Measurements from ENCODE around the gene NGB.
"Not testable (repeated sequence)": the region's sequence is repeated elsewhere in the genome, so short reads cannot be mapped to it uniquely, and the experiment has no call there.

The NGB gene

GRCh38 chr14:77271113-77271710 lies at the start of gene NGB:
Gene NGB (minus strand): TSS chr14:77271206. CDS start chr14:77270937, 269 bp downstream.
- DNase-seq: no peak

DNA sequence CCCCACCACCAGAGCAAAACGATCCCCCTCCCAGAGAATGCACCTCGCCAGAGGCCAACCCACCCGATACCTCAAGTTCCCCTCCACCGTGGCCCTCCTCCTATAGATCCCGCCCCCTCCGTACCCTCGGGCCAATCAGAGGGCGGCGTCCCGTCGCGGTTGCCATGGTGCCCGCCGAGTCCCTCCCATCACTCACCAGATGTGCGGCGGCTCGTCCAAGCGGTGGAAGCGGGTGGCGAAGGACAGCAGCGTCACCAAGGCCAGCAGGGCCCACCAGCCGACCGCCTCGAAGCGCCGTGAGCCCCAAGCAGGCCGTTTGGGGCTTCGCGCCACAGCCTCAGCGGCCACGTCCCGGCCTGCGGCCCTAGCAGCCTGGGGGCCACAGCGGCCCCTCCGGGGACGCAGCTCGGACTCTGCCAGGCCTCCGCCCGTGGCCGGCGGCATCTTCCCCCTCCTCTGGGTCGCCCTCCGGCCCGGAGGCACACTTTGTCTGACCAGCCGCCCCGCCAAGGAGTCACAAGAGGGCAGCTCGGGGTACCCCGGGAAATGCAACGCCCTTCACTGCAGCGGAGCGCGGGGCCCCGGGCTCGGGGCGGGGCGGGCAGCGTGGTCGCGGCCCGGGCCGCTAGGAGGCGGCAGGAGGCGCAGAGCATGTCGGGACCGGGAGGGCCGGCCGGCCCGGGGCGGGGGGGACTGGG lies 49.4 kb upstream of the NGB start, which contains the start of gene POMT2:
Gene POMT2, minus strand, starts transcription at position 646 of the 698 bp plus-strand sequence. Its CDS starts 202 bp downstream, at position 444.
- peak; percentile 84 for DNase-seq

GRCh38 chr14:77319422-77319821 lies 48.4 kb upstream of the NGB start:
- no peak for DNase-seq

DNA sequence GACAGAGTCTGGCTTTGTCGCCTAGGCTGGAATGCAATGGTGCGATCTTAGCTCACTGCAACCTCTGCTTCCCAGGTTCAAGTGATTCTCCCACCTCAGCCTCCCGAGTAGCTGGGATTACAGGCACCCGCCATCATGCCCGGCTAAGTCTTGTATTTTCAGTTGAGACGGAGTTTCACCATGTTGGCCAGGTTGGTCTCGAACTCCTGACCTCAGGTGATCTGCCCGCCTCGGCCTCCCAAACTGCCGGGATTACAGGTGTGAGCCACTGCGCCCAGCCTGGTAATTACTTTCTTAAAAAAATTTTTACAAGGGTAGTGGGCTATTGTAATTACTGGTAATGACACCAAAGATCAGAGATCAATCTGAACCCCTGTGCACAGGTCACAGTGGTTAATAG lies 47.8 kb upstream of the NGB start:
- not testable (repeated sequence) for DNase-seq

DNA sequence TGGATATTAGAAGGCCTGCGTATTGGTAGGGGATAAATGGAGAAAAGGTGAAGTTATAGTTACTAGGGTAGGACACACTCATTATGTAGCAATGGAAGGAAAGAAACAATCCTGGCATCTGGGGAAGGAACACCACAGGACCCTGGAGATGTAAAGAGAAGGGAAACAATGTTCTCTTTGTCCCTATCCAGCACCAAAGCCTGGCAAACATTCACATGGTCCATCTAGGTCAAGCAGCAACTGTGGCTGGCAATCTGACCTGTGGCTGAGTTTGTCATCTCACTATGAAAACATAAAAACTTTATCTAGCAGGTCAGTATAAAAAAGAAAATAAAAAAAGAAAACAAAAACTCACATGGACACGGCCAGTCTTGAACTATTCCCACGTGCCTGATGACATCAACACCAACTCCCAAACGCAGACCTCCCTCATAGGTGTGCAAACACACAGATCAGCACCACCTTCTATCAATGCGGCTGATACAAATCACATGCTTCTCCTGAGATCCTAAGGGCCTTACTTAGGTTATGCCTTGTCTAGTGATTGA lies 47.1 kb upstream of the NGB start:
- DNase-seq: no peak

- DNase-seq: peak; percentile 28
These were observed 45.9 kb upstream of the NGB start for GRCh38 chr14:77316872-77317301.

- no peak for DNase-seq
These were observed 45.1 kb upstream of the NGB start for GRCh38 chr14:77316195-77316505.

DNA sequence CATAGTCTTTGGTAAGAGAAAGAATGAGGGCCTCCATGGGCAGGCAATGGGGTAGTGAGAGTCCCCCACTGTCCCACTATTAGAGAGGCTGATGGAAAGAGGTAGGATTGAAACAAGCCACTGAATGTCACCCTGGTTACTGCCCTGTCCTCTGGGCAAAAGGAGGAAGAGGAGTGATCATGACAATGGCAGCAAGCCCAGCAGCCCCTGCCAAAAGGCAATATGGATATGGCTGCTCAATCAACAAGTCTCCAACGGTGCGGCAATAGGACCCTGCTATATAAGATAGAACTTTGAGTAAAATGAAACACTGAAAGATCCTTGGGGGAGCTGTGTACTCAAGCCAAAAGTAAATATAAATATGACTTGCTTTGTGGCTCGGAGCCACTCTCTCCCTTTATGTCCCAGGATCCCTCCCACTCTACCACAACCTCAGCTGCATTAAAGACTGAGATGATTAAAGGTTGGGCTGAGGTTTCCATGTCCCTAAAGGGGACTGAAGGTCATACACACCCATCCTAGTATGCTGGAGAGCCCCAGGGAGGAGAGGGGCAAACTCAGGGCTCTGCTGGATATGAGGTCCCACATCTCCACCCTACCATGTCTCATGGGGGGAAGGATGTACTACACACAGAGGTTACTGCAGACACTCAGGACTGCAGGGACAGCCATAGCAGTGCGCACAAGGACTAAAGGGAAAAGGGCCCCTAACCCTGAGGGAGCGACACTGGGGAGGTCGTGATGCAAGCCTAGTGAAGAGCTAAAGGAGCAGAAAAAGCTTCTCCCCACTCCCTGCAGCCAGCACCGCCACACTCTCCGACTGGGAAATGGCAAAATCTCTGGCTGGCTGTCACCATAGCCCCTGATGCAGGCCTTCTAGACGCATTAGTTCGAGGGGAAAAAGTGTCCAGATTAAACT lies 43.8 kb upstream of the NGB start:
- no peak for DNase-seq

- no peak for DNase-seq
These were observed 43.0 kb upstream of the NGB start for GRCh38 chr14:77314043-77314442.

- DNase-seq: no peak
These were observed 42.4 kb upstream of the NGB start for GRCh38 chr14:77313371-77313770.

DNA sequence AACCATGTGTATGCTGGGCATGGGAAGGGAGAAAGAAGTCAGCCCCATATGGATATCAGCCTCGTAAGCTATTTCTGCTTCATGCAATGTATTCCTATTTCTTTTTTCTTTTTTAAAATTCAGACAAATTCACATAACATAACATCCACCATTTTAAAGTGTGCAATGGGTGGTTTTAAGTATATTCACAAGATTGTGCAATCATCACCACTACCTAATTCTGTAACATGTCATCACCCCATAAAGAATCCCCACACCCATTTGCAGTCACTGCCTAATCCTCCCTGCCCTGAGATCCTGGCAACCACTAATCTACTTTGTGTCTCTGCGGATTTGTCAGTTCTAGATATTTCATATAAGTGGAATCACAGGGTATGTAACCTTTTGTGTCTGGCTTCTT lies 40.2 kb upstream of the NGB start:
- DNase-seq: no peak

GRCh38 chr14:77310026-77310425 lies 39.0 kb upstream of the NGB start:
- DNase-seq: no peak

GRCh38 chr14:77309131-77309530 lies 38.1 kb upstream of the NGB start:
- DNase-seq: no peak

DNA sequence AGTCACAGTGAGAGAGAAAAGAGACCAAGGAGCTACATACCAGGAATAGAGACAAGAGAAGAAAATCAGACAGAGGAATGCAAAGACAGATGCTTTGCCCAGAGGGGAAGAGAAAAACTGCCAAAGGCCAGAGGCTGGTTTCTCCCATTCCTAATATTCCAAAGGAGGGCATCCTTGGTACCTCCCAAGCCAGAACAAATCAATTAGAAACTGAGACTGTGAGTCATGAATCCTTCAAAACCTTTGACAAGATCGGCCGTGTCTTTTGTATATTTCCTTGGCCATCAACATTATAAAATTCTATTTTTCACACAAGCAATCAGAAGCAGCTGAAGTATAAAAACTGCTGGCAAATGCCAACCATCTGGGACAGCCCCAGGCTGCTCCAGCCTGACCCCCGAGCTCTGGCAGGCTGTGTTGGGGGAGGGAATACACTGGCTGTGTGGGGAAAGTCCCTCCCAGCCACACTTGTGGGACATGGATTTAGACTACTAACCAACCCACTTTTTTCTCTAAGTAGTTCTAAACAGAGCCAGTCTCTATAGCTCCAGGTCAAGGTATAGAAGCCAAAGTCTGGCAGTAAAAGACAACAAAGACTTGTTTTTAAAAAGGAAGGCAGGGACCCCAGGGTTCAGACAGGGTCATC lies 36.0 kb upstream of the NGB start:
- DNase-seq: no peak

GRCh38 chr14:77306416-77306815 lies 35.4 kb upstream of the NGB start:
- no peak for DNase-seq

- DNase-seq: no peak
These were observed 34.7 kb upstream of the NGB start for GRCh38 chr14:77305696-77306095.

DNA sequence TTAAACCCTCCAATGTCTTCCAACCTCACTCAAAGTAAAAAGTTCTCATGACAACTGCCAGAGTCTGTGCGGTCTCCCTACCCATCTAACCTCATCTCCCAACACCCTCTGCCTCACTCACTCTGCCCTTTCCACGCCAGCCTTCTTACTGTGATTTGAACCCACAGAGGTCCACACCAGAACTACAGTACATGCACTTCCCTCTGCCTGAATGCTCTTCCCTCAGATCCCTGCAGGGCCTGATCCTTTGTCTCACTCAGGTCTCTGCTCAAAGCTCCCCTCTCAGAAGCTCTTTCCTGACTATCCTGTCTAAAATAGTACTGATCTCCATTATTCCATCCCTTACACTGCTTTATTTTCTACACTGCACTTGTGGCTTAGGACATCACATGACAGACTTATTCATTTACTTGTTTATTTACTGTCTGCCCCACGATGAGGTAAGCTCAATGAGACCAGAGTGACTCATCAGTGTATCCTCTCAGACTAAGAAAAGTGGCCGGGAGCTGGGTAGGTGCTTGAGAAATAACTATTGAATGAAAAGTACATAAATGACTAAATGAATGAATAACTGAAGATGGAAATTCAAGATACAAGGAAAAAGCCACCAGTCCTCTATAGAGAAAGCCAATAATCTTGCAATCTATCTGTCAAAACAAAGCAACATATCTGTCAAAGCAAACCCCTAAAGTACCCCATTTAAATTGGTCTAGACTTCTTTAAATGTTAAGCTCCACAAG lies 32.6 kb upstream of the NGB start:
- DNase-seq: peak; percentile 81

DNA sequence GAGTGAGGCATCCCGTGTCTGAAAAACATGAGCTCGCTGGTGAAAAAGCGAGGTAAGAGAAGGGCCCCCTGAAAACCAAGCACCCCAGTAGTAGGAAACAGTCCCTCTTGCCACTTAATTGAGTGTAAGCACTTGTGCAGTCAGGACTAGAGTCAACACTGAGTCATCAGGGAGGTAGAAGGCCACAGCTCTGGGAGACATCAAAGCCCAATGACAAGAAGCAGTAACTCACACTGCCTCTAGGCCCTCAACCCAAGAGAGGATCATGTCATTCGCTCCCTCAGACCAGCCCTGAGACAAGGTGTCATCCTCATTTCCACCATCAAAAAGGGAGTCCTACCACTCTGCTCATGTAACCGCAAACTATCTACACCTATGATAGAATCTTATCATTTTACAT lies 31.9 kb upstream of the NGB start:
- peak; percentile 55 for DNase-seq

- no peak for DNase-seq
These were observed 30.1 kb upstream of the NGB start for GRCh38 chr14:77301103-77301502.

DNA sequence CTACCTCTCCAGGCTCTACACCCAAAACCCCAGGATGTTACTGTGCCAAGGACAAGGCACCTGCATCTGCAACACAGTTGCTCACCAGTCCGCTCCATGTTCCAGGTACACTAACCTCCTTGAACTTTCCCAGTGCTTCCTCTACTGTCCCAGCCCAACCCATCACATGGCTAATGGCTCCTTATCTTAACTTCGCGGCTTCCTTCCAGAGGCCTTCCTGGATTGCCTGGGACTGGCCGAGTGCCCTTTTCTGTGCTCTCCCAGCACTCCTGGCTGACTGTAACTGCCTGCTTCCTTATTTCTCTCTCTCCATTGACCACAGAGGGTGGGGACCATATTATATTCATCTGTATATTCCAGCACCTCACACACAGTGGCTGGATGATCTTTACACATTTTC lies 28.8 kb upstream of the NGB start:
- DNase-seq: no peak

DNA sequence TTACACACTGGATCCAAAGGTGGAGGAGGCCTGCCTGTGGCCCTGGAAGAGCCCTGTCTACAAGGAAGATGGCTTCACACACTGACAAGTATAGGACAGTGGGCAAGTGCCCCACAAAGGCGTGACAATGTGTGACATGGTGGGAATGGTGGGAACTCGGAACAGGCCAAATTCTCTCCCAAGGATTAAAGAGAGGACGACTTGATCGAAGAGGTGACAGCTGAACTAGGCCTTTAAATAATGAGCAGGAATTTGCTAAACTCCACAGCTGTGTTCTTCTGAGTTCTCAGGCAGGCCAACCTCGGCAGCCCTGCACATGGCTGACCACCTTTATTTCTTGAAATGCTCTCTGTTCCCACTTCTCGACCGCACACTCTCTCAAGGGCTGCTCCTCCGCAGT lies 25.9 kb upstream of the NGB start:
- no peak for DNase-seq

- DNase-seq: no peak
These were observed 25.1 kb upstream of the NGB start for GRCh38 chr14:77296155-77296554.

All from DMS153 (cell line).